NCI-H748 (cell line): ENCODE results near the gene MYO9B.
"Not testable (repeated sequence)": the region's sequence is repeated elsewhere in the genome, so short reads cannot be mapped to it uniquely, and the experiment has no call there.

Source experiments
- DNase-seq: peaks from one replicate; lab custom pipeline; 2025; ENCODE audit not compliant: unreplicated experiment; lab: John Stamatoyannopoulos, UW

The MYO9B gene

DNA sequence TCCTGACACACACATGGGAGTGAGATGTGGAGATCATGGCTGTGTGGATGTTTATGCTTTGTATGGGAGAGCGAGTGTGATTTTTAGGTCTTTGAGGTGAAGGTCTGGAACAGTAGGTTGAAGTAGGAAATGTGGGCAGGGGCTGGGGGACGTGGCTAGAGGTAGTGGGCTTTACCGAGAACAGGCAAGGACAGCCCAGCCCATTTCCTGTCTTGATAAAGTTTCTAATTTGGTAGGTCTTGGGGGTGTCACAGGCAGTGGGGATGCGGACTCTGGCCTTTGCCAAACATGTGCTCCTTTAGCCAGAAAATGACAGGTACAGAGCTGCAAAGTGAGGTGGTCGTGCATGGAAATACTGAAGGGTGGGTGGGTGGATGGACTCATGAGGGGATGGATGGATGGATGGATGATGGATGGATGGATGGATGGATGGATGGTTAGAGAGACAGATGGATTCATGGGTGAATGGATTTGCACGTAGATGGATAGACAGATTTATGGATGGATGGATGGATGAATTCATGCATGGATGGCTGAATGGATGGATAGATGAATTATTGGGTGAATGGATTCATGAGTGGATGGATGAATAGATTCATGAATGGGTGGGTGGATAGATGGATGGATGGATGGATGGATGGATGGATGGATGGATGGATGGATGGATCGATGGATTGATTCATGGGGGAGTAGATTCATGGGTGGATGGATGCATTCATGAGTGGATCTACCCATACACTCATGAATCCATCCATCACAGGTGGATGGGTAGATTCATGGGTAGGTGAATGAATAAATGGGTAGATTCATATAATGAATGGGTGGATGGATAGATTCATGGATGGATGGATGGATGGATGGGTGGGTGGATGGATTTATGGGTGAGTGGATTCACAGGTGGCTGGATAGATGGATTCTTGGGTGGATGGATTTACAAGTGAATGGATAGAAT lies 70.2 kb downstream of the MYO9B start:
- DNase-seq: no peak

DNA sequence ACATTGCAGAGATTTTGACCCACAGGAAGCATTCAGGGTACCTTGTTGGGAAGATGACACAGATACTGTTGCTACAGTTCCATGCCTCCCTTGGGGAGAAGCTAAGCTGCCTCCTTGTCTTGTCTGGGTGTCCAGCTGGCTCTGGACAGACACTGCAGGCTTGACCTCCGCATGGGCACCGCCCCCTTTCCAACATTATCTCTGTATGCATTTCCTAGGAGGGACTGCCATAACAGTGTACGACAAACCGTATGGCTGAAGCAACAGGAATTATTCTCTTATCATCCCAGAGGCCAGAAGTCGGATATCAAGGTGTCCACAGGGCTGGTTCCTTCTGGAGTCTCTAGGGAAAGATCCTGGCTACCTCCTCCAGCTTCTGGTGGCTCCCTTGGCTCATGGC lies 72.6 kb downstream of the MYO9B start:
- DNase-seq: no peak

DNA sequence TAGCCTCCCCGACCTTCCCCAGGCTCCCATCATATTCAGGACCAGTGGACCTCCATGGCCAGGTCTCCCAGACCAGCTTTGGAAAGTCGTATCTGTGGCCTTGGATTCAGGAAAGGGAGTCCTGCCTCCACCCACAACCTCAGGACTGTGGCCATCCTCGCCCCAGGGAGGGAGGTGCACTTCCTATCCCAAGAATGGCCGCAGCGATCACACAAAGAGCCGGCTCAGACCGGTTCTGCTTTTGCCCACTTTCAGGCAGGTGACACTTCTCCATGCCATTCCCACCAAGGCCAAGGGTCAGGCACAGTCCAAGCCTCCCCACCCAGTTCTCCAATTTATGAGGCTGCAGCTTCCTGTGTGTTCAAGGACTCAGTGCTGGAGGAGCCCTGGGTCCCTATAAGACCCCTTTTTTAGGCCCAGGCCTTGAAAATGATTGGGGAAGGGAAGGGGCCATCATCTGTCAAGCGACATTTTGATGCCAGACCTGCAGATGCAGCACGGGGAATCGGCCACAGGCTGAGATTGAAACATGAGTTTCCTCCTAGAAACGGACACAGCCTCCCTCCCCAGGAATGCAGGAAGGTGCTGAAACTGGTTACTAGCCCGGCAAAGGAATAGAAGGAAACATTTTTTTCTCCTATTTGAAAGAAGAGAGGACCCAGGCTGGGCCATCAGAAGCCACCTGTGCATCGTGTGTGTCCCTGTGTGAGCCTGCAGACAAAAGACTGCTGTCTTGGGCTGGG lies 74.0 kb downstream of the MYO9B start:
- DNase-seq: no peak

DNA sequence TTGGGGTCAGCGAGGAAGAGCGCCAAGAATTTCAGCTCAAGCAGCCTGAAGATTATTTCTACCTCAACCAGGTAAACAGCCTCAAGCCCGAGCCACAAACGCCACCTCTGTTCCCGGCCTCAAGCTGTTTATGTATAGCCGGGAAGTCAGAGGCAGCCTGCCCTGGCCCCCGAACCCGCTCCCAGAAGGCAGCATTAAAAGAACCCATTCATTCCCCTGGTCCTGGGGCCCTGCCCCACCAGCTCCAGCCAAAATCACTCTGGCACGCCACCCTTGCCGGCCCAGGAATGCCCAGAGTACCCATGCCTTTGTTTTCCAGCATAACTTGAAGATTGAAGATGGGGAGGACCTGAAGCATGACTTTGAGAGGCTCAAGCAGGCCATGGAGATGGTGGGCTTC lies 78.4 kb downstream of the MYO9B start:
- DNase-seq: no peak

DNA sequence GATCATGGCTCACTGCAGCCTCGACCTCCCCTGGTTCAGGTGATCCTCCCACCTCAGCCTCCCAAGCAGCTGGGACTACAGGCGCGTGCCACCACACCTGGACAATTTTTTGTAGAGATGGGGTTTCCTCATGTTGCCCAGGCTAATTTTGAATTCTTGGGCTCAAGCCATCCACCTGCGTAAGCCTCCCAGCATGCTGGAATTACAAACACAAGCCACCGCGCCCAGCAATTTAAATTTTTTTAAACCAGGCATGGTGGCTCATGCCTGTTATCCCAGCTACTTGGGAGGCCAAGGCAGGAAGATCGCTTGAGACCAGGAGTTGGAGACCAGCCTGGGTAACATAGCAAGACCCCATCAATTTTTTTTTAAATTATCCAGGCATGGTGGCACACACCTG lies 79.7 kb downstream of the MYO9B start:
- DNase-seq: no peak

DNA sequence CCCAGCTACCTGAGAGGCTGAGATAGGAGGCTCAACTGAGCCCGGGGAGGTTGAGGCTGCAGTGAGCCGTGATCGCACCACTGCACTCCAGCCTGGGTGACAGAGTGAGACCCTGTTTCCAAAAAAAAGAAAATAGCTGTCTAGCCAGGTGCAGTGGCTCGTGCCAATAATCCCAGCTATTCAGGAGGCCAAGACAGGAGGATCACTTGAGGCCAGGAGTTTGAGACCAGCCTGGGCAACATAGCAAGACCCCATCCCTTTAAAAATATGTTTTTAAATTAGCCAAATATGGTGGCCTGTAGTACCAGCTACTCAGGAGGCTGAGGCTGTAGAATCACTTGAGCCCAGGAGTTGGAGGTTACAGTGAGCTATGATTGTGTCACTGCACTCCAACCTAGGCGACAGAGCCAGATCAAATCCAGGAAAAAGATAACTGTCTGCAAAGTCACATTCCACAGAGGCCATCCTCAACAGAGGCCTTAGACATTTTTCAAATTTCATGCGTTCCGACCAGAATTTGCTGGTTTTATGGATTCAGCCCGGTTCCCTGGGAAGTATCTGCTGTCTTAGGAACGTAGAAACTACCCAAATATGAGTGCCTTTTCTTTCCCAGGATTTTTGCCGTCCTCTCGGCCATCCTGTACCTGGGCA lies 80.8 kb downstream of the MYO9B start:
- DNase-seq: no peak

DNA sequence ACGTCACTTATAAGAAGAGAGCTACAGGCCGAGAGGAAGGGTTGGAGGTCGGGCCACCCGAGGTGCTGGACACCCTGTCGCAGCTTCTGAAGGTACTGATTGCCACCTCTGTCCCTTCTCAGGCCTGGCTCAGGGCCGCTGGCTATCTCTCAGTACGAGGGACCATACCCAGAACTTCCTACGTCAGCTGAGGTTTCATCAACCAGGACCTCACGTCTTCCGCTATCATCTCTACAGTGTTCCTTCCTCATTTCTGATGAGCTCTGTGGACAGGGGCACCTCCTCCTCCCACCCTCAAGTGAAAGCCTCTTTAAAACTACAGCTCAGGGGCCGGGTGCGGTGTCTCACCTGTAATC lies 81.3 kb downstream of the MYO9B start:
- DNase-seq: no peak

DNA sequence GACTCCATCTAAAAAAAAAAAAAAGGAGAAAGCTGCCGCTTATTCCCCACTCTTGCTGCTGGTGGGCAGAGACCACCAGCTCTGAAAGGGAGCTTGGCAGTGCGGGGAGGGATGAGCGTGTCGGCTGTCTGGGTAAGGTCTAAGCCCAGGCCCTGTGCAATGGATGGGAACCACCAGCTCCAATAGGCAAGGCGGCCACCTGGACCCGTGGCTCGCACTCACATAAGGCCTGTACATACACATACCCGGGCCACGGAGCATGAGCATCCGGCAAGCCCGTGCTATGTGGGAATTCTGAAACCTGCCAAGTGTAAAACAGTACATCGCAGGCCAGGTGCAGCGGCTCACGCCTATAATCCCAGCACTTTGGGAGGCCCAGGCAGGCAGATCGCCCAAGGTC lies 83.0 kb downstream of the MYO9B start:
- DNase-seq: no peak

DNA sequence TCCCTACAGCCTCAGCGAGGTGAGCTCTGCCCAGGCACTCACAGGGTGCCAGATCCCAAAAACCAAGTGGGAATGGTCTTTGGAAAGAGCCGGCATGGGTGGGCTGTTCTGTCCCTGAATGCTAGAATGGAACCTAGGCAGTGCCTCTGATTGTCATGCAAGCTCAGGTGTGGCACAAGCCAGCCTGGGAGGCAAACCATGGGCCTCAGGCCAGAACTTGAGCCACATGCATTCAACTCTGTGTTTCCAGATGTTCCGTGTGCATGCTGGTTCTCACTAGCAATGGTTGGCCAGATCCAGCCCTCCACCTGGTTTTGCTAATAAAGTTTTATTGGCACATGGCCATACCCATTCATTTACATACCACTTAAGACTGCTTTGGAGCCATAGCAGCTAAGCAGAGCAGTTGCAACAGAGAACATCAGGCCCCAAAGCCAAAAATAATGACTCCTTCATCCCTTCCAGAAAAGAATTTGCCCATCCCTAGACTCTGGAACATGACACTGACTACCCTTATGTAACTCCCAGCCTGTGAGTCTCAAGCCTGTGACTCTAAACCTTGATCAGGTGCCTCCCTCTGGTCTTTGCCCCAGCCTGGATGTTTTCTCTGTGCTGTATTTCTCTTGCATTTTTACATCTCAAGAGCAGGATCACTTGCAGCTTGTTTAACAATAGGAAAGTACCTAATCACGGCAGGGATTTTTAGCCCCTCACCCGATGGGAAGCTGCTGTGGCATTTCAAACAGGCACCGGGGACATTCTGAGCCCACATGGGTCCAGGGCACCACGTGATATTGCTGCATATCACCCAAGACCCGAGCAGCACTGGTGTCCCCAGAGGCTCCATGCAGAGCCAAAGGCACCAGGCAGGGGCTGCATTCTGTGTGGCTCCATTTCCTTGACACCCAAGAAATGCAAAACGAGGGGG lies 84.2 kb downstream of the MYO9B start:
- DNase-seq: no peak

DNA sequence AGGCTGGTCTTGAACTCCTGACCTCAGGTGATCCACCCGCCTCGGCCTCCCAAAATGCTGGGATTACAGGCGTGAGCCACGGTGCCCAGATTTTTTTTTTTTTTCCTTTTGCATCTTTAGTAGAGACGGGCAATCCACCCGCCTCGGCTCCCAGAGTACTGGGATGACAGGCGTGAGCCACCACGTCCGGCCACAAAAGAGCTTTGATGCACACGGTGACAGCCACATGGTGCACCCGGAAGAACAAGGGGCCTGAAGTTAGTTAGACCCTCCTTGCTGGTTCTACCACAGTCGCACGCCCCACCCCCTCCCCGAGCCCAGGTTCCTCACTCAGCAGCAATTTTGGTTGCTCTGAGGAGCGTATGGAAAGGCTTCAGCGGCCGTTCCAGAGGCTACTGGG lies 85.3 kb downstream of the MYO9B start:
- no peak for DNase-seq

DNA sequence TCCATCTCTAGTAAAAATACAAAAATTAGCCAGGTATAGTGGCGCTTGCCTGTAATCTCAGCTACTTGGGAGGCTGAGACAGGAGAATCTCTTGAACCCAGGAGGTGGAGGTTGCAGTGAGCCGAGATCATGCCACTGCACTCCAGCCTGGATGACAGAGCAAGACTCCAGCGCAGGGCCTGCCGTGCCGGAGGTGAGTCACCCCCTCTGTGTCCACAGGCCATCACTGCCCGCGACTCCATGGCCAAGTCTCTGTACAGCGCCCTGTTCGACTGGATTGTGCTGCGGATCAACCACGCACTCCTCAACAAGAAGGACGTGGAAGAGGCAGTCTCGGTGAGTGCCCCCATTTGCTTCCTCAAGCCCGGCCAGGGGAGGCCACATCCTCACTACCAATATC lies 86.6 kb downstream of the MYO9B start:
- DNase-seq: not testable (repeated sequence)

DNA sequence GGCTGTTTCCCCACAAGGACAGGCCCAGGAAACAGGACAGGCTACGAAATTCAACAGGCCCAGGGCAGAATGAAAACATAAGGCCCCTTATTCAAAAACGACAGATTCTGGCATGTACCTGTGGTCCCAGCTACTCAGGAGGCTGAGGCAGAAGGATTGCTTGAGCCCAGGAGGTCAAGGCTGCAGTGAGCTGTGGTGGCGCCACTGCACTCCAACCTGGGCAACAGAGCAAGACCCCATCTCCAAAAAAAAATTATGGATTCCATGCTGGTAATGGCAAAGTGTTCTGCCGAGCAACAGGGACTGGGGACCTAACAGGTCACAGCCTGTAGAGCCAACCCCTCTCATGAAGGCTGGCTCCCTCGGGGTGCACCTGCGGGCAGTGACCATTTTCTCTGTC lies 87.0 kb downstream of the MYO9B start:
- no peak for DNase-seq

DNA sequence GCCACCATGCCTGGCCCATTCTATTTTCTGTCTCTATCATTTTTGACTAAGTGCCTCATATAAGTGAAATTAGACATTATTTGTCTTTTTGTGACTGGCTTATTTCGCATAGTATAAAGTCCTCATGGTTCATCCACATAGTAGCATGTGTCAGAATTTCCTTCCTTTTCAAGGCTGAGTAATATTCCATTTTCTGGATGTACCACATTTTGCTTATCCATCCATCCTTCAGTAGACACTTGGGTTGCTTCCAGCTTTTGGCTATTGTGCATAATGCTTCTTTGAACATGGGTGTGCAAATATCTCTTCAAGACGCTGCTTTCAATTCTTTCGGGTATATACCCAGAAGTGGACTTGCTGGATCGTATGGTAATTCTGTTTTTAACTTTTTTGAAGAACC lies 88.1 kb downstream of the MYO9B start:
- no peak for DNase-seq

DNA sequence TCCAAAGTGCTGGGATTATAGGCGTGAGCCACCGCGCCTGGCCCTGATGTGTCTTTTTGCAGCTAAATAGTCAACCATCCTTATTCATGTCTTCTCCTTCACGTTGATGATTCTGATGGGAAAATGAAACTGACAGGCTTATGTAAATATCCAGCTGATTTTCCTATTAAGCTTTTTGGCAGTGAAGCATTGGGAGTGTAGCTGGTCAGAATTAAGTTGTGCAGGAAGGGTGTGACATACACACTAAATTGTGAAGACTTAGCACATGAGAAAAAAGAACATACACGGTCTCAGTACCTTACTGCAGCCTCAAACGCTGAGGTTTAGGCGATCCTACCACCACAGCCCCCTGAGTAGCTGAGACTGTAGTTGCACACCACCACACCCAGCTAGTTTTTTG lies 89.1 kb downstream of the MYO9B start:
- no peak for DNase-seq

DNA sequence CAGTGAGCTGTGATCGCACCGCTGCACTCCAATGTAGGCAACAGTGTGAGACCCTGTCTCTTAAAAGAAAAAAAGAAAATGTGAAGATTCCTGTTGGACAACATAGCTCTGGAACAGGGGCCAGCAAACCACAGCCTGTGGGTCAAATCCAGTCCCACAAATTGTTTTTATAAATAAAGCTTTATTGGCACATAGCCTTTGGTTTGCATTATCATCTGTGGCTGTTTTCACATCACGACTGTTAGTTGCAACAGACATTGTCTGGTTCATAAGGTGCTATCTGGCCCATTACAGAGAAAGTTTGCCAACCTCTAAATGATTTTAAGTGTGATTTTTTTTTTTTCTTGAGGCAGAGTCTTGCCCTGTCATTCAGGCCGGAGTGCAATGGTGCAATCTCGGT lies 90.1 kb downstream of the MYO9B start:
- no peak for DNase-seq

DNA sequence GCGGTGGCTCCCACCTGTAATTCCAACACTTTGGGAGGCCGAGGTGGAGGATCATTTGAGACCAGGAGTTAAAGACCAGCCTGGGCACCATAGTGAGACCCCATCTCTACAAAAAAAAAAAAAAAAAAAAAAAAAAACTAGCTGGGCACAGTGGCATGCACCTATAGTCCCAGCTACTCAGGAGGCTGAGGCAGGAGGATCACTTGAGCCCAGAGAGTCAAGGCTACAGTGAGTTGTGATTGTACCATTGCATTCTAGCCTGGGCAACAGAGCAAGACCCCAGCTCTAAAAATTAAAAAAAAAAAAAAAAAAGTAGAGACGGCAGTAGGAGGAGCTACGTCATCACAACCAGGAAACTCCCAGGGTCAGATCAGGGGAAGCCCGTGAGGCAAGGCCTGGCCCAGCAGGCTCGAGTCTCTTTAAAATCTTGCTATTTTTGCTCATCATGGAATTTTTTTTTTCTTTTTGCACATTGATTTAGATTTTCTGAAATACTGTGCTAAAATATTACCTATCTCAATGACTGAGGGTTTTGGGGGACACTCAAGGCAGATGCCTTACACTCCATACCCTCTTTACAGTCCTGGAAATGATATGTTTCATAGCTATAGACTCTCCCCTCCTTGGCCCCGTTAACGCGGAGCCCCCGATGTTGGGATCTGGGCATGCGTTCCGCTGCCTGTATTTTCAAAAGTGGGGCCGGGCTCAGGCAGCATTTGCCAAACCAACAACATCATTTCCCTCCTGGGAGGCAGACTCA lies 95.1 kb downstream of the MYO9B start:
- no peak for DNase-seq

DNA sequence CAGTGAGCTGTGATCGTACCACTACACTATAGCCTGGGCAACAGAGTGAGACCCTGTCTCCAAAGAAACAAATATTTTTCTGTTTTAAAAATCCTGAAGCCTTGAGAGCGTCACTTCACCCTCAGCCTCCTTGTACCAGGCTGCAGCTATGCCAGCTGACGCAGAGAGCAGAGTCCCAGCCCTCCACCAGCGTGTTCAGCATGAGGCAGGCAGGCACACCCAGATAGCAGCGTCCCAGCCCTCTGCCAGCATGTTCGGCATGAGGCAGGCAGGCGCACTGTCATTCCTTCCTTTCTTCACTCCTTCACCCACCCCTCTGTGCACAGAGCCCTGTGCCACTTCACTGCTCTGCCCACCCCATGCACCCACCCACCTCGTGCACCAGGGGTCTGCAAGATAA lies 96.3 kb downstream of the MYO9B start:
- DNase-seq: no peak

DNA sequence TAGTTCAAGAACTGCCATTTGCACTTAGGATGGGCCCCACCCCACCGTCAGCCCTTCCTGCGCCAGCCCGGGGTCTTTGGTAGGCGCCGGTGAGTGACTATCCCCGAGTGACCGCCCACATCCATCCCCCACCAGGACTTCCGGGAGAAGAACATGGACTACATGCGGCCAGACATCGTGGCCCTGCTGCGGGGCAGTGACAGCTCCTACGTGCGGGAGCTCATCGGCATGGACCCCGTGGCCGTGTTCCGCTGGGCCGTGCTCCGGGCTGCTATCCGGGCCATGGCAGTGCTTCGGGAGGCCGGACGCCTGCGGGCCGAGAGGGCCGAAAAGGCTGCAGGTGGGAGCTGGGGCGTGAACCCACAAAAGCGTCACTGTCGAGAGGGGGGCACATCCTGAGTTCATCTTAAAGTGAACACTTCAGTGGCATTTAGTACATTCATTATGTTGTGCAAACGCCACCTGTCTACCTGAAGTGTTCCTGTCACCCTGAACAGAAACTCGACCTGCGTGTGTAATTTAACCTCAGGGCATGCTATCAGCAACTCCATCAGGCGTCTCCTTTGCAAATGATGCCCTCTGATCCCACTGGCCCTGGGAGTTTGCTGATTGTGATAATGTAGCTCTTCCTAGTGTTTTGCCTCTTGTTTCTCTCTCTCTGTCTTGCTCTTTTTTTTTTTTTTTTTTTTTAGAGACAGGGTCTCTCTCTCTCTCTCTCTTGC lies 97.2 kb downstream of the MYO9B start:
- no peak for DNase-seq

DNA sequence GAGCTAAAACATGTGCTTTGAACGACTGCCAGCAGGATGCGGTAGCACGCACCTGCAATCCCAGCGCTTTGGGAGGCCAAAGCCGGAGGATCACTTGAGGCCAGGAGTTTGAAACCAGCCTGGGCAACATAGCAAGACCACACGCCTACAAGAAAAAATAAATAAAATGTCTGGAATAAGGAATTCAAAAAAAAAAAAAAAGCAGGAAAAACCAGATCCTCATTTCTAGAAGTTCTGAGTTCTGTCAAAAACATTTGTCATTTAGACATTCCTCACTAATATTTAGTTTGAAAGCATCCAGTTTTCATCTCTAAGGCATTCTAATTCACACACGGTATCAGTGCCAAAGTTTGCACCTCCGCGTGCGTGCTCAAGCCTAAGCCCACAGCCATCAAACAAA lies 102.7 kb downstream of the MYO9B start:
- DNase-seq: no peak
